H1 (cell line): ENCODE data around the gene STAC.

Experiments
- RNF2 ChIP-seq: fragments of 200-900, 300-1000 bp; sonication (generic); IDR thresholded peaks from 2 replicates; pipeline ENCODE4 v1.7.1; 2016; ENCODE audit warnings: borderline replicate concordance, low read depth, mild to moderate bottlenecking, antibody characterized with exemption, low read length; ENCODE audit not compliant: poor library complexity, severe bottlenecking; ENCODE audit errors: missing control alignments
- TAF1 ChIP-seq: IDR thresholded peaks from 2 replicates; pipeline ENCODE4 v1.6.1; 2011; ENCODE audit warnings: mild to moderate bottlenecking, low read depth, low read length
- YY1 ChIP-seq: IDR thresholded peaks from 2 replicates; pipeline ENCODE4 v1.6.1; 2011; ENCODE audit warnings: low read depth, mild to moderate bottlenecking, low read length
- TF ChIP-seq, protein P1 (sequence below), 3 experiments: IDR thresholded peaks; 1 replicate in 2 of 3; 2 replicates in 1 of 3; pipeline versions ENCODE4 v1.5.1 to v1.6.1; 2011; ENCODE audit warnings: low read length in 3 of 3, mild to moderate bottlenecking in 3 of 3, inconsistent platforms in 2 of 3, low read depth in 1 of 3, moderate library complexity in 1 of 3; ENCODE audit not compliant: insufficient read depth in 1 of 3; ENCODE audit errors: control extremely low read depth in 1 of 3

DNA sequence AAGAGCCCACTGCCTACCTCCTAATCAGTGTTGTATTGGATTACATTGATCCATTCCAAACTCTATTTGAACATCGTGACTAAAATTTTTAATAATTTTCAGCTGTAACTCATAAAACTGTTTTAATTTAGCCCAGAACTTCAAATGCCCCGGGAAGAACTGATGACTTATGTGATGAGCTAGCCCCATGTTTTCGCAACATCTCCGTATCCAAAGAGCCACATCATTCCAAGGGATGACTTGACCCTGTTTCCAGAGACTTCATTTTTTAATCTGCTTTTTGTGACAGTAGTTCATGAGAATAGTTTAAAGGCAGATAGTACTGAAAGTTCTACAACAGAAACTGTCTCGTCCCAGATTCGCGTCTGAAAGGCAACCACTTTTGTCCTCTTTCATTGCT lies 97.4 kb downstream of the STAC start:
- no peak for TF ChIP-seq RNF2
- TF ChIP-seq TAF1 = no peak
- TF ChIP-seq YY1 = no peak
- TF ChIP-seq, protein P1, sequence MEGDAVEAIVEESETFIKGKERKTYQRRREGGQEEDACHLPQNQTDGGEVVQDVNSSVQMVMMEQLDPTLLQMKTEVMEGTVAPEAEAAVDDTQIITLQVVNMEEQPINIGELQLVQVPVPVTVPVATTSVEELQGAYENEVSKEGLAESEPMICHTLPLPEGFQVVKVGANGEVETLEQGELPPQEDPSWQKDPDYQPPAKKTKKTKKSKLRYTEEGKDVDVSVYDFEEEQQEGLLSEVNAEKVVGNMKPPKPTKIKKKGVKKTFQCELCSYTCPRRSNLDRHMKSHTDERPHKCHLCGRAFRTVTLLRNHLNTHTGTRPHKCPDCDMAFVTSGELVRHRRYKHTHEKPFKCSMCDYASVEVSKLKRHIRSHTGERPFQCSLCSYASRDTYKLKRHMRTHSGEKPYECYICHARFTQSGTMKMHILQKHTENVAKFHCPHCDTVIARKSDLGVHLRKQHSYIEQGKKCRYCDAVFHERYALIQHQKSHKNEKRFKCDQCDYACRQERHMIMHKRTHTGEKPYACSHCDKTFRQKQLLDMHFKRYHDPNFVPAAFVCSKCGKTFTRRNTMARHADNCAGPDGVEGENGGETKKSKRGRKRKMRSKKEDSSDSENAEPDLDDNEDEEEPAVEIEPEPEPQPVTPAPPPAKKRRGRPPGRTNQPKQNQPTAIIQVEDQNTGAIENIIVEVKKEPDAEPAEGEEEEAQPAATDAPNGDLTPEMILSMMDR (IDR thresholded peaks at IDR 0.05; ENCODE audit: control extremely low read depth in 1 of 3, insufficient read depth in 1 of 3, low read depth in 1 of 3, low read length in 3 of 3) = no peak
